Measurements from ENCODE around the gene PELO.

The PELO gene

DNA sequence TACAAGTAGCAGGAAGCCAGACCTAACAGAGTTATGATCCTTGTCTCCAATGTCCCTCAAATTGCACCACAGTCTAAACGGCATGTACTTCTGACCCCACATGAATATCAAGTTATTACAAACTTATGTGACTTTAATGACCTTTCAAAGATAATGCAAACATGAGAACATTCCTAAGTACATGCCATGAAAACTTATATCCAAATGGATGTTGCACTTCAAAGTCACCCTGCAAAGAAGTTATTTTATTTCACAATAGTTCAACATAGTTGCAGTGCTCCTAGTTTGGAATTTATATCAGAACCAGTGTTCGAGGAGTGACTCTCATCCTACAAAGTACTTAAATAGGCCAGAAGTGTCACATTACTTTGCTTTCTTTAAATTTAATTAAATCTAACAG lies 41.2 kb upstream of the PELO start:
- no peak overlapping the region for H3K4me3 ChIP-seq (ENCODE audit: control insufficient read depth, low read depth, low read length)
- no peak for DNase-seq (ENCODE audit: low read depth)
- TF ChIP-seq, protein P1, sequence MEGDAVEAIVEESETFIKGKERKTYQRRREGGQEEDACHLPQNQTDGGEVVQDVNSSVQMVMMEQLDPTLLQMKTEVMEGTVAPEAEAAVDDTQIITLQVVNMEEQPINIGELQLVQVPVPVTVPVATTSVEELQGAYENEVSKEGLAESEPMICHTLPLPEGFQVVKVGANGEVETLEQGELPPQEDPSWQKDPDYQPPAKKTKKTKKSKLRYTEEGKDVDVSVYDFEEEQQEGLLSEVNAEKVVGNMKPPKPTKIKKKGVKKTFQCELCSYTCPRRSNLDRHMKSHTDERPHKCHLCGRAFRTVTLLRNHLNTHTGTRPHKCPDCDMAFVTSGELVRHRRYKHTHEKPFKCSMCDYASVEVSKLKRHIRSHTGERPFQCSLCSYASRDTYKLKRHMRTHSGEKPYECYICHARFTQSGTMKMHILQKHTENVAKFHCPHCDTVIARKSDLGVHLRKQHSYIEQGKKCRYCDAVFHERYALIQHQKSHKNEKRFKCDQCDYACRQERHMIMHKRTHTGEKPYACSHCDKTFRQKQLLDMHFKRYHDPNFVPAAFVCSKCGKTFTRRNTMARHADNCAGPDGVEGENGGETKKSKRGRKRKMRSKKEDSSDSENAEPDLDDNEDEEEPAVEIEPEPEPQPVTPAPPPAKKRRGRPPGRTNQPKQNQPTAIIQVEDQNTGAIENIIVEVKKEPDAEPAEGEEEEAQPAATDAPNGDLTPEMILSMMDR (IDR thresholded peaks at IDR 0.05; ENCODE audit: control insufficient read depth, insufficient read depth, low read depth, low read length, missing control alignments): no peak

DNA sequence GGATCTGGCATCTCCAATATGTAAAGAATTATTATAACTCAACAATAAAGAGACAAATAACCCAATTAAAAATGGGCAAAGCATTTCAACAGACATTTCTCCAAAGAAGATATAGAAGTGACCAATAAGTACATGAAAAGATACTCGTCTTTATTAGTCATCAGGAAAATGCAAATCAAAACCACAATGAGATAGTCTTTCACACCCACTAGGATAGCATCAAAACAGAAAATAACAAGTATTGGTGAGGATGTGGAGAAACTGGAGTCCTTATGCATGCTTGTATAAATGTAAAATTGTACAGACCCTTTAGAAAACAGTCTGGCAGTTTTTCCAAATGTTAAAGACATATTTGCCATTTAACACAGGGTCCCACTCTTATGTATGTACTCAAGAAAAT lies 39.1 kb upstream of the PELO start:
- no peak for DNase-seq (ENCODE audit: low read depth)
- TF ChIP-seq, protein P1 (IDR thresholded peaks at IDR 0.05; ENCODE audit: control insufficient read depth, insufficient read depth, low read depth, low read length, missing control alignments): no peak
- no peak overlapping the region for H3K4me3 ChIP-seq (ENCODE audit: control insufficient read depth, low read depth, low read length)

DNA sequence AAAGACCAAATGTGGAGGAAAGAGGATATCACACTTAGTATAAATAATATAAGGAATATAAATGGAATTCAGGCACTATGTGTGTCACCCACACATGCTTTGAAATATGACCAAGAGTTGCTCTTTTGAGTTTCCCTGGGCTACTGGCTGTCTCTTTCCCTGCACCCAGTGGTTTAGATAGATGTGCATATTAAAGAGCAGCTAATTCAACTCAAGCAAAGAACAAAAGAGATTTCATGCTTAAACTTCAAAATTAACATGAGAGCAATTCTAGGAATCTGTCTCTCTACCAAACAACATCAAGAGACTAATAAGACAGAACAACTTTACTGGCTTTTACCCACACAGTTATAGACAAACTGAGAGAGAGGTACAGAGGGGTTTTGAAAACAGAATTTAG lies 38.0 kb upstream of the PELO start:
- no peak for DNase-seq (ENCODE audit: low read depth)
- no peak overlapping the region for H3K4me3 ChIP-seq (ENCODE audit: control insufficient read depth, low read depth, low read length)
- TF ChIP-seq, protein P1 (IDR thresholded peaks at IDR 0.05; ENCODE audit: control insufficient read depth, insufficient read depth, low read depth, low read length, missing control alignments): no peak

DNA sequence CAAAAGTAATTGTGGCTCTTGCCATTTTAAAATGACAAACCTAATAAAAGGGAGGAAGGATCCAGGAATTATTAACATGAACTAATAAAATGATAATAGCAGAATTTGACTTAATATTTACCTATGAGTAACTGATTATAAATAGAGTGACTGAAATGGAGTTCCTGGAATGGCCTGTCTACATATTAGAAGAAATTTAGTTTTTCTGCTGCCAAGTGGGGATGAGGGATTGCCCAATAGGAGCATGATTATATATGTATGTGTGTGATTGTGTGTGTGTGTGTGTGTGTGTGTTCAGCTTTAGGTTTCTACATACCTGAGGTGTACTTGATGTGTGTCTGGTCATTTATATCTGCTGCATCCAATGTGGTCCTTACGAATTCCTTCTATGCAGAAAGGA lies 36.6 kb upstream of the PELO start:
- DNase-seq (ENCODE audit: low read depth): no peak
- TF ChIP-seq, protein P1 (IDR thresholded peaks at IDR 0.05; ENCODE audit: control insufficient read depth, insufficient read depth, low read depth, low read length, missing control alignments): no peak
- H3K4me3 ChIP-seq (ENCODE audit: control insufficient read depth, low read depth, low read length): no peak overlapping the region

DNA sequence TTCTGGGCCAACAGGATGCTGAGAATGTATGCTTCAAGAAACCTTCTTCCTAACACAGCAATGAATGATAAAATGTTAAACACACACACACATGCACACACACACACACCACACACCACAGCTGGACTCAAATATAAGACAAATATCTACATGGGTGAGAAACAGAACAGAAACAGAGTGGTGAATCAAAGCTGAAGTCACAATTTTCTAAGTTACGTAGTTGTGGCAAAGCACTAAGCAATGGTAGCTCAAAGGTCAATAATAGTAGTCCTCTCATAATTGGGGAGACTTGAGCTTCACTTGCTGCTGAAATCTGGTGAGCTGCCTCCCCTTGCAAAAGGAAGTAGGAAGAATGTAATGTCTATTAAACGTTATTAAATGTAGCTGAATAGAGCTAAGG lies 33.7 kb upstream of the PELO start:
- TF ChIP-seq, protein P1 (IDR thresholded peaks at IDR 0.05; ENCODE audit: control insufficient read depth, insufficient read depth, low read depth, low read length, missing control alignments): no peak
- DNase-seq (ENCODE audit: low read depth): no peak
- H3K4me3 ChIP-seq (ENCODE audit: control insufficient read depth, low read depth, low read length): no peak overlapping the region

DNA sequence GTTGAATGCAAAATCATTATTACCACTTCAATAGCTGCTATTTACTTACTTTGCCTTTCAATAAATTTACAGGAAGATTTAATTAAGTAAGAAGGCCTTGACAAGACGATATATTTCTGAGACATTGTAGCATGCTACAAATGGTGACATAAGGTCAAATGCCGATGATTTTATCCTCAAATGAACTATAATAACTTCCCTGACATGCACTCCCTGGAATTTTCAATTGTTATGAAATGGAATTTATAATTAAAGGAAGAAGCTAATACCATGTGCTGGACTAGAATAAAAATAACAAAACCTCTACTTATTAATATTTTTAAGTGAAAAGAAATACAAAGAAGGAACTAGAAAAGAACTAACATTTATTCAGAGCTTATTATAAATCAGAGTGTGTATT lies 30.2 kb upstream of the PELO start:
- DNase-seq (ENCODE audit: low read depth): no peak
- TF ChIP-seq, protein P1 (IDR thresholded peaks at IDR 0.05; ENCODE audit: control insufficient read depth, insufficient read depth, low read depth, low read length, missing control alignments): no peak
- H3K4me3 ChIP-seq (ENCODE audit: control insufficient read depth, low read depth, low read length): no peak overlapping the region

DNA sequence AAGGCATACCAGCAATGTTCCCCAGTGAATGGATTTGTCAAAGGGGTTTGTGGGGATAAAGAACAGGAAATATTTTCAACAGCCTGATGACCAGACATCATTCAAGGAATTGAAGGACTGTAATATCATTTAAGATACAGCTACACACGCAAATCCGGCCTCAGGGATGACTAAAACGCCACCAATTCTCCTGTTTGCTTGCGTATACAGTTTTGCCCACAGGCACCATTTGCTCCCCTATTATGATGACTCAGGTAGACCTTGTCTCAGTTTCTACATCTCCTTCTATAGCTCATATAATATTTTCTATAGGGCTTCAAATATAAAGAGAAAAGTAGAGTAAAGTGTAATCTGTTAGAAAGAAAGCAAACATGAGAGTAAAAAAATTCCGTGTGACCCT lies 29.7 kb upstream of the PELO start:
- no peak overlapping the region for H3K4me3 ChIP-seq (ENCODE audit: control insufficient read depth, low read depth, low read length)
- no peak for DNase-seq (ENCODE audit: low read depth)
- TF ChIP-seq, protein P1 (IDR thresholded peaks at IDR 0.05; ENCODE audit: control insufficient read depth, insufficient read depth, low read depth, low read length, missing control alignments): no peak
